HG03159 (cell line): ENCODE measurements around the gene SIDT1.

ENCODE experiments used
- ATAC-seq: cut with Tn5 transposase; IDR thresholded peaks from one replicate; pipeline ENCODE4 v1.9.1; 2021; ENCODE audit warnings: mild to moderate bottlenecking, moderate library complexity; ENCODE audit not compliant: unreplicated experiment

Gene SIDT1

GRCh38 chr3:113545594-113545993 is 13.2 kb downstream of the SIDT1 start:
- no peak for ATAC-seq

DNA sequence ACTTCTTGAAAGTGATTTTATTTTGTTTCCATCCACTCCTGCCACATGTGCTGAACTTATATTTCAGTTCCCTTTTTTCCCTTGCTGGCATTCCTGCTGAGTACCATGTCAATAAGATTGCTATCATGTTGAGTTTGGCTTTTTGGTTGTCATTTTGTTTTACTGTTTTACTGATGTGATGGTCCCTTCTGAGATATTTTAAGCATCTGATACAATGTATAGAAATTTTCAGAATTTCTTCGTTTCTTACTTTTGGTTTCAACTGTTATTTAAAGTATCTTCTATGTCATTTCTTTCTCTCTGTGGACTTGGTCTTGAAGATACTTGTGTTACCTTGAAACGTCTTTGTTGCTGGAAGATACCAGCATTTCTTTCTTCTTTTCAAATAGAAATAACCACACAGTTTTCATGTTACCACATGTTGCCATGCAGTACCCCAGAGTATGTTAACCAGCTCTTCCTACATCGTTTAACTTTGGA is 14.1 kb downstream of the SIDT1 start:
- ATAC-seq: peak; percentile 78

DNA sequence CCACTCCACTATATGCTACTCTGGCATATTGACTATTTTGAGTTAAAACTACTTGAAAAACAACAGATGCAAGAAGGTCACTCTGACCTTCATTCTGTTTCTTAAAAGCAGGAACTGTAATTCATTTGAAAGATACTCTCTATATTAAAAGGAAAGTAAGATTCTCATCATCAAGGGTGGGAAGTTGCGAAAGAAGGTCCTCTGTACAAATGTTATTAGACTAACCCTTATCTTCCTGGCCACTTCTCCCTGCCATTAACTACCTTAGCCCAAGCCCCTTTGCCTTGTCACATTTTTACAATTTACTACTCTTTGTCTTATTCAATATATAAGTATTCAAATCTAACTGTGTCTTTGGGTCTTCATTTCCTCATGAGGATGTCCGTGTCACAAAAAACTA is 16.1 kb downstream of the SIDT1 start:
- ATAC-seq: no peak

- ATAC-seq: no peak
Observed at GRCh38 chr3:113551820-113552219, 19.5 kb downstream of the SIDT1 start.

DNA sequence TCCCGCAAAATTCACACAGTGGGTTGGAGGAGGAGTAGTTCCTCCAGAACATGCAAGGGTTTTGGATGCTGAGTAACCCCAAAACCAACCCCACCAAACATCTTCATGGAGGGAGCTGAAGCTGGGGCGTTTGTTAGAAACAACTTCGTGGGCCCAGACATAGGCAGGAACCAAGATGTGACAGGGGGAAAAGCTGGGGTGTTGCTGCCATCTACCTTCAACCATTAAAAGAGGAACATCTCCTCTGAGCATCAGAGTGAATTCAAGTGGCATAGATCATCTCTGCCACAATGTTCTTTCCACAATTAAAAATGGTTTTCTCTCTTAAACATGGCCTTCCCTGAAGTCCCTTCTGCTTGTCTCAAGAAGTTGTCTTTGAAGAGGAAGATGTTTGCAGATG is 20.5 kb downstream of the SIDT1 start:
- ATAC-seq: no peak

GRCh38 chr3:113555138-113555537 is 22.8 kb downstream of the SIDT1 start:
- ATAC-seq: no peak

DNA sequence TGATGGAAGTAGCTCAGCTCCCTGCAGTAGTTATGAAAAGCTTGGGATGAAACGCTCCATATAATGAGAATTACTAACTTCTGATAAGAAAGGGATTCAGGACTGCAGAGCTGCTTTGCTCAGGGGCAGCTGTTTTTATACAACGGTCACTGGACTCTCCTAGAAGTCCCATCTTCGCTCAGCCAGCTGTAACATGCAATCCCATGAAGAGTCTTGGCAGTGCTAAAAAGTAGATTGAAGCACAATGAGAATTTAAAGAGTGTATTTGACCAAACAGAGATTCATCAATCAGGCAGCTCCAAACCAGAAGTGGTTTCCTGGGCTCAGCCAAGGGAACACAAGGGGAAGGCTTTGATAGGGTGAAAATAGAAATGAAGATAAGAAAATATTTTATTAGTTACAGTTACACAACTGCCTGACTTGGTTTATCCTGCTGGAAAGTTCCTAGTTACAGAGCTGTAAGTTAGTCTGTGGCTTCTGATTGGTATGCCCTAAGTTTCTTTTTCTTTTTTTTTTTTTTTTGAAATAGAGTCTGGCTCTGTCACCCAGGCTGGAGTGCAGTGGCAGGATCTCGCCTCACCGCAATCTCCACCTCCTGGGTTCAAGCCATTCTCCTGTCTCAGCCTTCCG is 24.1 kb downstream of the SIDT1 start:
- ATAC-seq: no peak

- no peak for ATAC-seq
Observed at GRCh38 chr3:113556946-113557335, 24.6 kb downstream of the SIDT1 start.

GRCh38 chr3:113557374-113557773 is 25.0 kb downstream of the SIDT1 start:
- ATAC-seq: no peak

- ATAC-seq: no peak
Observed at GRCh38 chr3:113559009-113559408, 26.7 kb downstream of the SIDT1 start.

GRCh38 chr3:113560271-113560670 is 27.9 kb downstream of the SIDT1 start:
- ATAC-seq: no peak

- ATAC-seq: no peak
Observed at GRCh38 chr3:113560831-113561623, 28.7 kb downstream of the SIDT1 start.

DNA sequence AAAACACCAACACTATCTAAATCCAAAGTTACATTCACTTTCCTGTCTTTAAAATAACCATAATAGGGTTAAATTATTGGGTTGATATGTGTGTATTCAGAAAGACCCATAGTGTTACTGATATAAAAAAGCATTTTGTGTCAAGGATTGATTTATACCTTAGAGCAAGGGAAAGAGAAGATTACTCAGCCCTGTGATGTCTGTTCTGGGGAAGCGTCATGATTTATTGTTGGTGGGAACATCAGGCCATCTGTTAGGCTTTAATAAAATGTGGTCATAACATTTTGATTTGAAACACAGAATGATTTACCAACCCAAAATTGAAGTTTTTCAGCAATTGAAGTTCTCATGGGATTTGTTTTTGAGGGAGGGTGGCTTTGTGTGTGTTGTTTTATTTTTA is 33.2 kb downstream of the SIDT1 start:
- ATAC-seq: no peak

DNA sequence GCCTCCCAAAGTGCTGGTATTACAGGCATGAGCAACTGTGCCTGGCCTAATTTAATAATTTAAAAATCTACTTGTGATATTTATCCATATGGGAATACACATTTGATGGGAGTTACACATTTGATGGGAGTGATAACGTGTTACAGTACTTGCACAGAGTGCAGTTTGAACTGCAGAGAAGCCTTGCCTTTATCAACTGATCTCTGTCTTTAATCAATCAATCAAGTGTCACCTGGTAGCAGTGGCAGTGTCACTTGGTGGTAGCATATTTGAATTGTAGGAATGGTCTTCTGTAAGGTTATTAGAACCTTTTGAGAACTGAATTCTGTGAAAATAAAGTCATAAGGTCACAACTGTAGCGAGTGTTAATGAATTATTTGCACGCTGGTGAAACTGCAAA is 37.8 kb downstream of the SIDT1 start:
- ATAC-seq: no peak

DNA sequence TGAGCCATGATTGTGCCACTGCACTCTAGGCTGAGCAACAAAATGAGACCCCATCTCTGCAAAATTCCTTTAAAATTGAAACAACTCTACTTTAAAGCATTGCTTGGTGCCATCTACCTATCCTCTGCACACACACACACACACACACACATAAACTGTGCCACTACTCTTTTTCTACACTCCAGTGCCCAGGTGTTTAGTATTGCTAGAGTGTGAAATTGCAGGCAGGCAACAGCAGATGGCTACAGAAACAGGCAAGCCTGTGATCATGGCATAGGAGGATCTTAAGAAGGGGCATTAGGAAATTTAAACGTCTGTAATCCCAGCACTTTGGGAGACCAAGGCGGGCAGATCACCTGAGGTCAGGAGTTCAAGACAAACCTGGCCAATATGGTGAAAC is 39.0 kb downstream of the SIDT1 start:
- ATAC-seq: no peak

- ATAC-seq: no peak
Observed at GRCh38 chr3:113573728-113574127, 41.4 kb downstream of the SIDT1 start.

- no peak for ATAC-seq
Observed at GRCh38 chr3:113574213-113574612, 41.9 kb downstream of the SIDT1 start.

- no peak for ATAC-seq
Observed at GRCh38 chr3:113575206-113575605, 42.9 kb downstream of the SIDT1 start.

GRCh38 chr3:113585228-113585627 is 52.9 kb downstream of the SIDT1 start:
- no peak for ATAC-seq

DNA sequence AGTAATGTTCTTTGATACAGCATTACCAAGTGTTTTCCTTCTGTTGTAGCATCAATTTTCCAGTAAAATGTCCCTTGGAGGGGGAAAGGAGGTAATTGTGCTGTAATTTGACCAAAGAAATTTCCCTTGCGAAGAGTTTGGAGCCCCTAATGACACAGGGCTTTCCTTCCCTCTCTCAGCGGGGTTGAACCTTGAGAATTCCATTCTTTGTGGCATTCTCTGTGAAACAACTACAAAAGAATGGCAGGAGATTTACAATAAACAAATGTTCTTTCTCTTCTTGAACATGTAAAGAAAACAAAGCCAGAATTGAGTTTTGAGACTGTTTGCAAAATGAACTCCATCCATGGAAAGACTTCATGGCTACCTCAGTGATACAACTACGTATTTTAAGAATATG is 53.4 kb downstream of the SIDT1 start:
- no peak for ATAC-seq

DNA sequence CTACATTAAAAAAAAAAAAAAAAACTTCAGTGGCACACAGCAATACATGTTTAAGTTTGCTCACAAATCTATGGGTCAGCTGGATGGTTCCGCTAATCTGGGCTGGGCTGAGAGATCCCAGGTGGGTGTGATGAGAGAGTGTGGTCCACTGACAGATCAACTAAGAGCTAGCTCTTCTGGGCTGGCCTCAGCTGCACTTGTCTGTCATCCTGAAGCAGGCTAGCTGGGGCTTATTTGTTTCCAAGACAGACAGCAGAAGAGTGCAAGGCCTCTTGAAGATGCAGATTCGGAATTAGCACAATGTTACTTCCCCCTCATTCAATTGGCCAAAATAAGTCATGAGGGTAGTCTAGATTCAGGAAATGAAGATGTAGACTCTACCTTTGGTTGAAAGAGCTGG is 56.5 kb downstream of the SIDT1 start:
- ATAC-seq: no peak

DNA sequence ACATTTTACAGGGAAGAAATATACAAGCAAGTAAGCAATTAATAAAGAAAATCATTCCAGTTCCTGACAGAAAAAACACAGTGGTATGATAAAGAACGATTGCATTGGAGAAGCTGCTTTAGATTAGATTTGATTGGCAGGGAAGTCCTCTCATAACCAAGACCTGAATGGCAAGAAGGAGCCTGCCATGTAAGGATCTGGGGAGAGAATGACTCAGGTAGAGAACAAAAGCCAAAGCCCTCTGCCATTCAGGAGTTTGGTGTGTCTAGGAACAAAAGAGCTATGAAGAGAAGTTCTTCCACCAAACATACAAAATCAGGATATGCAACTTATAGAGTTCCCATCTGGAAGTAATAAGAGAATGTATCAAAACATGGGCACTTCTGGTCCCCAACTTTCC is 57.6 kb downstream of the SIDT1 start:
- no peak for ATAC-seq

- no peak for ATAC-seq
Observed at GRCh38 chr3:113590983-113591382, 58.6 kb downstream of the SIDT1 start.
